PC-3 (cell line): Measurements from ENCODE around the gene THEM4.

Source experiments
- EZH2 ChIP-seq: fragments of 300-600 bp; sonication (generic); IDR thresholded peaks from one replicate; pipeline ENCODE4 v1.6.1; 2017; ENCODE audit warnings: antibody characterized with exemption, mild to moderate bottlenecking, low read length; ENCODE audit not compliant: unreplicated experiment
- EZH2phosphoT487 ChIP-seq: fragments of 300-600 bp; sonication (generic); IDR thresholded peaks from 2 replicates; pipeline ENCODE4 v1.6.1; 2018; ENCODE audit warnings: mild to moderate bottlenecking, antibody characterized with exemption, low read length, borderline replicate concordance
- TF ChIP-seq, protein P1 (sequence below): fragments of 300-600 bp; sonication (generic); conservative IDR thresholded peaks from 2 replicates; pipeline ENCODE4 v1.5.1; 2017; ENCODE audit warnings: antibody characterized with exemption, low read depth, mild to moderate bottlenecking, low read length

- TF ChIP-seq, protein P1, sequence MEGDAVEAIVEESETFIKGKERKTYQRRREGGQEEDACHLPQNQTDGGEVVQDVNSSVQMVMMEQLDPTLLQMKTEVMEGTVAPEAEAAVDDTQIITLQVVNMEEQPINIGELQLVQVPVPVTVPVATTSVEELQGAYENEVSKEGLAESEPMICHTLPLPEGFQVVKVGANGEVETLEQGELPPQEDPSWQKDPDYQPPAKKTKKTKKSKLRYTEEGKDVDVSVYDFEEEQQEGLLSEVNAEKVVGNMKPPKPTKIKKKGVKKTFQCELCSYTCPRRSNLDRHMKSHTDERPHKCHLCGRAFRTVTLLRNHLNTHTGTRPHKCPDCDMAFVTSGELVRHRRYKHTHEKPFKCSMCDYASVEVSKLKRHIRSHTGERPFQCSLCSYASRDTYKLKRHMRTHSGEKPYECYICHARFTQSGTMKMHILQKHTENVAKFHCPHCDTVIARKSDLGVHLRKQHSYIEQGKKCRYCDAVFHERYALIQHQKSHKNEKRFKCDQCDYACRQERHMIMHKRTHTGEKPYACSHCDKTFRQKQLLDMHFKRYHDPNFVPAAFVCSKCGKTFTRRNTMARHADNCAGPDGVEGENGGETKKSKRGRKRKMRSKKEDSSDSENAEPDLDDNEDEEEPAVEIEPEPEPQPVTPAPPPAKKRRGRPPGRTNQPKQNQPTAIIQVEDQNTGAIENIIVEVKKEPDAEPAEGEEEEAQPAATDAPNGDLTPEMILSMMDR = no peak
- no peak for TF ChIP-seq EZH2phosphoT487
- TF ChIP-seq EZH2 = no peak
These were observed 33.6 kb upstream of the THEM4 start for GRCh38 chr1:151942882-151943281.
